ENCODE results near the gene PBX4.
"Not testable (repeated sequence)": the region's sequence is repeated elsewhere in the genome, so short reads cannot be mapped to it uniquely, and the experiment has no call there.

PBX4 gene

DNA sequence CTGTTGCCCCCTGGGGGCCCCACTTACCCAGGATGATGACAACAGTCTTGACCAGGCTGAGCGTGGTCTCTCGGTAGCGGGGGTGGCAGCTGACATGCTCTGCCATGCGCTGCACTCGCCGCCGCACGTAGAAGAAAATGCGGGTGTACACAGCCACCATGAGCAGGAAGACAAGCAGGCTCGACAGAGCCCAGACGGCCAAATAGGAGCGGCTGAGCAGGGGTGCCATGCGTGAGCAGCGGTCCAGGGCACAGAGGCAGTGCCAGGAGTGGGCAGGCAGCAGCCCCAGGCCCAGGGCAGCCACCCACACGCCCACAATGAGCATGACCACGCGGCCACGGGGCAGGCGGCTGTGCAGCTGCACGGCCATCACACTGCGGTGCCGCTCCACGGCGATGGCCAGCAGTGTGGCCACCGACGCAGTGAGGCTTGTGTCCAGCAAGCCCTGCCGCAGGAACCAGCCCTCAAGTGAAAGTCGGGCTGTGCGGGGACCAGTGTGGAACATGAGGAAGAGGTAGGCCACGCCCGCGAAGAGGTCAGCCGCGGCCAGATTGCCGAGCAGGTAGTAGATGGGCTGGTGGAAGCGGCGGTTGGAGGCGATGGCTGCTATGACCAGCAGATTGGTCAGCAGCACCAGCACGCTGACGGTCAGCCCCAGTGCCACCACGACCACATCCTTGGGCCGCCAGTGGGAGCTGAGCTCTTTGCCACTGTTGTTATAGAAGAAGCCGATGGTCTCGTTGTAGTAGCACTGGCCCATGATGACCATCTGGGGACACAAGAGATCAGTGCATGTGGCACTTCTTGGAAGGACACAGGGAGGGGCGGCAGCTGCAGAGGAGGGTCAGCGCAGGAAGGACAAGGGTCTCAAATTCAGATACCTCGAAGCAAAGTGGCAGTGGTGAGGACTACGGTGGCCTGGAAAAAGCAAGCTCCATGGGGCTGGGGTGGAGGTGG is 8.3 kb upstream of the PBX4 start:
- DNase-seq: no peak

DNA sequence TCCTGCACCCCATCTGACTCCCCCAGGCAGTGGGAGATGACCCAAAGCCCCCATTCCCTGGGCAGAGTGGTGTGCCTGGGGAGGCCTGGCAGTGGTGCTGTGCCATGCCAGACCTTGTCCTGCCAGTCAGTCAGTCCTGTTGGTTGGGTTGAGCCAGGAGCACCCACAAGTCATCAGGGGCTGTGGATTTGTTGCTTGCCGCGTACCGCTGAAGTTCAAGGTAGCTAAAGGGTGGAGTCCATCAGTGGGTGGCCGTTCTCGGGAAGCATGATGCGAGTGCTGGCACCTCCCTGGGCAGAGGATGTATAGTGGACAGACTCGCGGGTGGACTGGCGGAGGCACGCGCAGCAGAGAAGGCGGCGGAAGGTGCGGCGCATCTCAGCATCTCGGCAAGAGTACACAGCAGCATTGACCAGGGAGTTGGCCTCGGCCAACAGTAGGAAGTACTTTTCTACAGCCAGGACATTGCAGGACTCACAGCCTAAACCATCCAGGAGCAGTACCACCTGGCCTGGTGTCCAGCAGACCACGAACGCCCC is 5.6 kb upstream of the PBX4 start:
- no peak for DNase-seq

DNA sequence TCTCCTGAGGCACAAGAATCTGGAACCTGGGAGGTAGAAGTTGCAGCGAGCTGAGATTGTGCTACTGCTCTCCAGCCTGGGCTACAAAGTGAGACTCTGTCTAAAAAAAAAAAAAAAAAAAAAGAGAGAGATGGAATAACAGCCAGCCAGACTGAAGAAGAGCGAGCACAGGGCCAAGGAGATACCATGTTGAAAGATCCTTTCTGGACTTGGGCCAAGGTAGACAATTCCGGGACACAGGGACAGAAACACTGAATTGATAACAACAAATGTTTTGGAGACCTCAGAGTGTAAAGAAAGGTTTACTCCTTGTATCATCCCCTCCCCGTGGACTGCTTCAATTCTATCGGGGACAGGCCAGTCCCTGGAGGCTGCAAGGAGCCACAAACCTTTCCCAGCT is 4.9 kb upstream of the PBX4 start:
- DNase-seq: no peak

DNA sequence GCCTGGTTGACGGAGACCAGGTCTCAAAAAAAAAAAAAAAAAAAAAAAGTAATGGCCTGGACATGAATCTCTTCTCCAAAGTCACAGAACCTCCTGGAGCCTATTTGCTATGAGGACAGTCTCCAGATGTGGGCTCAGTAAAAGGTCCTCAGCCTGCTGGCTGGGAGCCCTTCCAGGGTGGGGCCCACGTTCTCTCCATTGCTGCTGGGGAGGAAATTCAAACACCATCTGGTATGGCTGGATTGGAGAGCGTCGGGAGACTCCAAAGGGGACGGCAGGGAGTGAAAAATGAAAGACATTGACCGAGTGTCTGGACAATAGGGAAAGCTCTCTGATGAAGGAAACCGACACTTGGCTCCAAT is 1.3 kb upstream of the PBX4 start:
- no peak for DNase-seq

DNA sequence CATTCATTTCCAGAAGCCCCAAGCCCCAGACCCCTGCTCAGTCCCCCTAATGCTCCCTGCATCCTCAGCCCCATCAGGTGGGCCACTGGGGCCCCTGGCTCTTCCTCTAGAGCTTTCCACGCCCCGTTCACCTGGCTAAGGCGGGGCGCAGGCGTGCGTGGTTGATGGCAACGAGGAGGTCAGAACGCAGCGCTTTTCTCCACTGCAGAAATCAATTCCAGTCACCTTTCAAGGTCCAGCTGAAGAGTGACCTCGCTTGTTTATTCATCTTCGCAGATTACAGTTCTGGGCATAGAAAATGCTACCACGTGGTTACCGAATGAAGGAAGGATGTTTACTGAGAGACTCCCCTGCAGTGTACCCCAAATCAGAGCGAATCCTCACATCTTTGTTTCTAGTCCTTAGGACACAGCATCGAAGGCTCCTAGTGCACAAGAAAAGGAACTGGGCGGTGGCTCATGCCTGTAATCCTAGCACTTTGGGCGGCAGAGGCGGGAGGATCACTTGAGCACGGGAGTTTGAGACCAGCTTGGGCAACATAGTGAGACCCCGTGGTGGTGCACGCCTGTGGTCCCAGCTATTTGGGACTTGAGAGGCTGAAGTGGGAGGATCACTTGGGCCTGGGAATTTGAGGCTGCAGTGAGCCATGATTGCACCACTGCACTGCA is 828 bp upstream of the PBX4 start:
- DNase-seq: no peak

DNA sequence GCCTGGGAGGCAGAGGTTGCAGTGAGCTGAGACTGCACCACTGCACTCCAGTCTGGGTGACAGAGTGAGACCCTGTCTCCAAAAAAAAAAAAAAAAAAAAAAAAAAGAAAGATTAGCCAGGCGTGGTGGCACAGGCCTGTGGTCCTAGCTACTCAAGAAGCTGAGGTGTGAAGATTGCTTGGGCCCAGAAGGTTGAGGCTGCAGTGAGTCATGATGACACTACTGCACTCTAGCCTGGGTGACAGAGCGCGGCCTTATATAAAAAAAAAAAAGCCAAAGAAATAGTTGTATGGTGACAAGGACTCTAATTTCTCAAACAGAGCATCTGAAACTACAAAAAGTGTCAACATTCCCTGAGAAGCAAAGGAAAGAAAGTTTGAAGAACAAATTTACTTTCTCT is 3.4 kb downstream of the PBX4 start:
- DNase-seq: peak; percentile 15

DNA sequence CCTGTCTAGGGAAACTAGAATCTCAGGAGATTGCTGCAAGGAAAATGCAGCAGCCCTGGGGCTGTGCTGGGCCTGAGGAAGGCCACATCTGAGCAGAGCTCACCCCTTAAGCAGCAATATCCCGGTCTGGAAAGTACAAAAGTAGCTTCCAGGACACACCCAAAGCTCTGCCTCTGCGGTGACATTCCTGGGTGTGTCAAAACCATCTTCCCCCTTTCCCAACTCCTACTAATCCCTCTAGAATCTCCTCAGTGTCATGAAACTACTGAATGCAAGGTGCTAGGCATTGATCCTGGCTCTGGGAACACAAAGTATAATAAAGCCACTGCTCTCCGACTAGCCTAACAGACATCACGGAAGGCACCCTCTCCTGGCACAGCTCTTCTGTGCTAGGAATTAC is 5.0 kb downstream of the PBX4 start:
- no peak for DNase-seq

DNA sequence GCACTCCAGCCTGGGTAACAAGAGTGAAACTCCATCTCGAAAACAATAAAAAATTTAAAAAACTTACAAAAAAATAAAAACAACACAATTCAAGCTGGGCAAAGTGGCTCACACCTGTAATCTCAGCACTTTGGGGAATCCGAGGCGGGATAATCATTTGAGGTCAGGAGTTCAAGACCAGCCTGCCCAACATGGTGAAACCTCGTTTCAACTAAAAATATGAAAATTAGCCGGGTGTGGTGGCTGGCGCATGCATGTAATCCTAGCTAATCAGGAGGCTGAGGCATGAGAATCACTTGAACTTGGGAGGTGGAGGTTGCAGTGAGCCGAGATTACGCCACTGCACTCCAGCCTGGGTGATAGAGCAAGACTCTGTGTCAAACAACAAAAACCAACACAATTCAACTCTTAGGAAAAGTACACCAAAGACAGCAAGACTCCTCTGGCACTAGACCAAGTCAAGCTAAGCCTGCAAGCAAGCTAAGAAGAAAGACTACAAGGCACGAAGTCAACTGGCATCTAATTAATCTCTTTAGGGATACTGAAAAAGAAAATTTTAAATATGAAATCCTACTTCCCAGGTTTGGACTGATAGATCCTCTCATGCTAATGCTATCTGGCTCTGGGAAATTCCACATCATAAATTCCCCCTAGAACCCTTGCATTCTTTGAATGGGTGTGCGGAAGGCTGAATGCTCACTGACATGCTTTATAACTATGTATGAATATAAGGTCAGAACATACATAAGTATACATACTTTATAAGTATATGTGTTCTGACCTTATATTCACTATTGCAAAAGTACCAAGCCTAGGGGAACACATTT is 7.9 kb downstream of the PBX4 start:
- no peak for DNase-seq

DNA sequence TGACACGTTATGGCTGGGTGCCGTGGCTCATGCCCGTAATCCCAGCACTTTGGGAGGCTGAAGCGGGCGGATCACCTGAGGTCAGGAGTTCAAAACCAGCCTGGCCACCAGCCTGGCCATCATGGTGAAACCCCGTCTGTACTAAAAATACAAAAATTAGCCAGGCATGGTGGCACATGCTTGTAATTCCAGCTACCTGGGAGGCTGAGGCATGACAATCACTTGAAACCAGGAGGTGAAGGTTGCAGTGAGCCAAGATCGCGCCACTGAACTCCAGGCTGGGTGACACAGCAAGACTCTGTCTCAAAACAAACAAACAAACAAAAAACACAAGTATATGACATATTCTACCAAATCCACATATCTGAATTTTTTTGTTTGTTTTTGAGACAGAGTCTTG is 11.8 kb downstream of the PBX4 start:
- DNase-seq: not testable (repeated sequence)

DNA sequence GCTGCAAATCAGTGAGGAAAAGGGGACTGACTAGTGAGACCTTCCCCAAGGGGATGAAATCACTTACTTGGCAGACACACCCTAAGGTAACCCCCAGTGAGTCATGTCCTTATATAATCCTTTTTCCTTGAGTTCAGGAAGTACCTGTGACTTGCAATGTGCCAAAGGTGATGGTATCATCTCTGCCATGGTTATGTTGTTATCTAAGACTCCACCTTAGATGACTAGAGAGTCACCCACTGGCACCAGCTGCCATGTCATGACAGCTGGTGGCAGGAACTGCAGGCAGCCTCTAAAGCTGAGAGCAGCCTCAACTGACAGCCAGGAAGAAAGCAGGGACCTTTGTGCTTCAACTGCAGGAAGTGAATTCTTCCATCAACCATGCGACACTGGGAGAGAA is 12.5 kb downstream of the PBX4 start:
- no peak for DNase-seq

DNA sequence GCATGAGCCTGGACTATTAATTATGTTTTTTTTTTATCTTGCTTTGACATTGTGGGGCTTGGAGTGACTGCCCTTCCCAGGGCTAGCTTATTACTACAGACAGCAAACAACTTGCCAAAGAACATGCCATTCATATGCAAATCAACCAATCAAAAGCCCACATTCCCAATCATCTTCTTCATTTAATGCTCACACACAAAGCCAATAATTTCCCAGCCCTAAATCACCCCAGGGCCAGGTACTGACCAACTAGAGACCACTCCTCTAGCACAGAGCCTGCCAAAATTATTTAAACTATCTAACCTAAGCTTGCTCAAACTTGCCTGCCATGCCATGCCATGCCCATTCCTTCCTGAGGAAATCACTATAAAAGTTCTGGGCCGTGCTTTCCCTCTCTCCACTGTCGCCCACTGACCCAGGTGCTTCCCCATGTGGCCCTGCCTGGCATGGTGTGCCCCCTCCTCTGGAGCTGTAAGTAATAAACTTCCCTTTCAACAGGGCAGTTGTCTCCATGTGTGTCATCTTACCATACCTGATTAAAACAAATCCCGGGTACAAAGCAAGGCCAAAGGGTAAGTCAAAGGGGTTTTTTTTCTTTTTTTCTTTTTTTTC is 15.7 kb downstream of the PBX4 start:
- no peak for DNase-seq

DNA sequence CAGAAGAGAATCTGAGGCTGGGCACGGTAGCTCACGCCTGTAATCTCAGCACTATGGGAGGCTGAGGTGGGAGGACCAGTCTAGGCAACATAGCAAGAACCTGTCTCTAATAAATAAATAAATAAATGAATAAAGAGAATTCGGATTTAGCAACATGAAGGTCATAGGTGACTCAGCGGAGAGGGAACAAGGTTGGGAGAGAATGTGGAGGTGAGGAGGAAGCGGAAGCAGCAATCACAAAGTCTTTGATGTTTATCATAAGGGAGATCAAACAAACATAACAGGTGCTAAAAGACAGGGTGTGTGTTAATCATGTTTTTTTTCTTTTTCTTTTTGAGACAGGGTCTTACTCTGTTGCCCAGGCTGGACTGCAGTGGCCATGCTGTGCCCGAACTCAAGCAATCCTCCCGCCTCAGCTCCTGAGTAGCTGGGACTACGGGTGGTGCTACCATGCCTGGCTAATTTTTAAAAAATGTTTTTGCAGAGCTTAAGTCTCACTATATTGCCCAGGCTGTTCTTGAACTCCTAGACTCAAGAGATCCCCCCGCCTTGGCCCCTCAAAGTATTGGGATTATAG is 16.3 kb downstream of the PBX4 start:
- no peak for DNase-seq

DNA sequence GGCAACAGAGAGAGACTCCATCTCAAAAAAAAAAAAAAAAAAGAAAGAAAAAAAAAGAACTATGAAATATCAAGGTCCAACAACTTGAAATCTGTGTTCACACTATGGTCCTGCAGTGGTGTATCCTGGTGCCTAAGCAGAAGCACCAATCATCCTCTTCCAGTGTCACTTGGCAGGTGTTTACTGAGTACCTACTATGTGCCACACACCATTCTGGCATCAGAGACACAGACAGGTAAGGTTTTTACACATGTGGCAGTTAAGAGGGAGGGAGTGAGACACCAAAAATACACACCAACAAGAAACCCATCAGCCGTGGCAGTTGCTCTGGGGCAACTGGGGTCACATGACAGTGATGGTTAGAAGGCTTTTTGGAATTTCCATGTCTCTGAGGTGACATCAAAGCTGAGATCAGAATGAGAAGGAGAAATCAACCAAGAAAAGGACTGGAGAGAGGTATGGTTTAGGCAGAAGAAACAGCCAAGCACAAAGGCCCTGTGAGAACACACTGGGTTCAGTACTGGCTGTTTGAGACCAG is 17.6 kb downstream of the PBX4 start:
- DNase-seq: no peak

DNA sequence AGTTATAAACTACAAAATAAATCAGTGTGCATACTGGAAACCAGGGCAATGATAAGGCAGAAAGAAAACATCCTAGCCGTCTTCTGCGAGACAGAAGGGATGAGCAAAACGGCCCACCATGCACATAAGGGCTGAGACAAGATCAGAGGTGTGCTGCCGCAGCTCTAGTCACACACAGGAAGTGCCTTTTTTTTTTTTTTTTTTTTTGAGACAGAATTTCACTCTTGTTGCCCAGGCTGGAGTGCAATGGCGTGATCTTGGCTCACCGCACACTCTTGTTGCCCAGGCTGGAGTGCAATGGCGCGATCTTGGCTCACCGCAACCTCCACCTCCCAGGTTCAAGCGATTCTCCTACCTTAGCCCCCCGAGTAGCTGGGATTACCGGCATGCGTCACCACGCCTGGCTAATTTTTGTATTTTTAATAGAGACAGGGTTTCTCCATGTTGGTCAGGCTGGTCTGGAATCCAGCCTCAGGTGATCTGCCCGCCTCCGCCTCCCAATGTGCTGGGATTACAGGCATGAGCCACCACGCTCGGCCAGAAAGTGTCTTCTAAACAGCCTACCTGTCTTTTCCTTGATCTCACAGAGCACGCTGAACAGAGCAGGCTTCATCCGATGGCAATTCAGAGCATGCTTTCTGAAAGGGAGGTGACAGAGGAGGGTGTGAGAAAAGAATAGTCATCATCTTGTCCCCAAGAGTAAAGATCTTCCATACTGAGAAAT is 19.6 kb downstream of the PBX4 start:
- not testable (repeated sequence) for DNase-seq

DNA sequence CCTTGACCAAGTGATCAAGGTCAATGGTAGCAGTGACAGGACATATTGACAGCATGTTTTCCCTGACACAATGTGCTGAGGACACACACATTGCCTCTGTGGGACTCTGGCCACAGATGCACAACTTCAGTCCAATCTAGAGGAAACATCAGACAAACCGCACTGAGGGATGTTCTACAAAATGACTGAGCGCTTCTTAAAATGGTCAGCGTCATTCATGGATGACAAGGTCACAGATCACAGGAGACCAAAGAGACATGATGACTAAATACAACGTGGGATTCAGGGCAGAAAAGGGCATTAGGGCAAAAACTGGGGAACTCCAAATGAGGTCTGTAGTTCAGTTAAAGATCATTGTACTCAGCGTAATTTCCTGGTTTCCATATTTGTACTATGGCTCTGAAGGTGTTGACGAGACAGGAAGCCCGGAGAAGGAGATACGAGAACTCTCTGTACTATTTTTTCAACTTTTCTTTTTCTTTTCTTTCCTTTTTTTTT is 20.6 kb downstream of the PBX4 start:
- no peak for DNase-seq

DNA sequence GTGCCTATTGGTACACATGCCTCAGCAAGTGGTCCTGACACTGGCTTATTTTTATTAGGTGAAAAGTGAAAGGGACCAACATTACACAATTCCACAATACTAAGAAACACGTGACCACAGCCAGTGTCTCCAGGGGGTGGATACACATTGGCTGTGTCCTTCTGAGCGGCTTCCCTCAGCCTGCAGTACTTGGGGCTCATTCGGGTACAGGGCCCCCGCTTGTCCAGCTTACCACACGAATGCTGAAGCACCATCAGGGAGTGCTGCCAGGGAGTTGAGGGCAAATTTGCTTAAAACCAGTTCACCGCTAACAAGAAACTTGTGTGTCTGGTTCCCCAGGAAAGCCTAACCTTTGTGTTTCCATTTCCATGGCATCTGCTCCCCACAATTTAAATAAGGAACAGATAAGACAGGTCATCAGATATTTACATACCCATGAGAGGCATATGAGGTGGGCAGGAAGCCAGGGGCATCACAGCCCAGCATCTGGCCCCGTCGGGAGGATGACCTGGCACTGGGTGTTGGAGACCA is 23.3 kb downstream of the PBX4 start:
- peak; percentile 34 for DNase-seq

DNA sequence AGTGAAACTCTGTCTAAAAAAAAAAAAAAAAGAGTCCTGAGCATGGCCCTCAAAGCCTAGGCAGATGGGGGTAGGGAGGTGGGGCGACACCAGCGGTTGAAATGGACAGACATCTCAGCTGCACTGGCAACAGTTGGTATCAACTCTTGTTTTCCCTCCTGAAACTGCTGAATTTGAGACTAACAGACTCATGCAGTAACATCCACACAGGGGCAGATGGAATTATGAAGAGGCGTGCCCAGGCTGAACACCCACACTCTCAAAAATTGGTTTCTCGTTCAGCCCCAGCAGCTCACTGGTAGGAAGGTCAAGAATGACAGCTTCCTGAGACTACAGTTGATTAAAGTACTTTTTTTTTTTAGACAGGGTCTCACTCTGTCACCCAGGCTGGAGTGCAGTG is 24.1 kb downstream of the PBX4 start:
- DNase-seq: no peak

DNA sequence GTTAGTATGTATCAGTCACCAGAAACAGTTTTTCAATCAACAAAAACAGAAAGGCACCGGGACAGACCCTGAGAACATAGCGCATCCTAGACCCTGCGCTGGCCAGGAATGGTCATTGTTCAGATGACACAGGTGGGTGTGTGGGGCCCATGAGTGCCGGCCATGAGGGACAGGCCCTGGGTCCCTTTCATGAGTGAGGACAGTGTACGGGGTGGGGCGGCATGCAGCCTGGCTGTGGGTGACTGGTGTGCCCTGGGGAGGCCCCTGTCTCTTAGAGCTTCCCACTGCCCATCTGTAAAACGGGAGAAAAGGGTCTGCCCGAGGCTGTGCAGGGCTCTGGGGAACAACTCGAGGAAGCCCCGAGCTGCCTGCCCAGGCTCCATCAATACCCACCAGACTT is 25.8 kb downstream of the PBX4 start:
- DNase-seq: no peak

DNA sequence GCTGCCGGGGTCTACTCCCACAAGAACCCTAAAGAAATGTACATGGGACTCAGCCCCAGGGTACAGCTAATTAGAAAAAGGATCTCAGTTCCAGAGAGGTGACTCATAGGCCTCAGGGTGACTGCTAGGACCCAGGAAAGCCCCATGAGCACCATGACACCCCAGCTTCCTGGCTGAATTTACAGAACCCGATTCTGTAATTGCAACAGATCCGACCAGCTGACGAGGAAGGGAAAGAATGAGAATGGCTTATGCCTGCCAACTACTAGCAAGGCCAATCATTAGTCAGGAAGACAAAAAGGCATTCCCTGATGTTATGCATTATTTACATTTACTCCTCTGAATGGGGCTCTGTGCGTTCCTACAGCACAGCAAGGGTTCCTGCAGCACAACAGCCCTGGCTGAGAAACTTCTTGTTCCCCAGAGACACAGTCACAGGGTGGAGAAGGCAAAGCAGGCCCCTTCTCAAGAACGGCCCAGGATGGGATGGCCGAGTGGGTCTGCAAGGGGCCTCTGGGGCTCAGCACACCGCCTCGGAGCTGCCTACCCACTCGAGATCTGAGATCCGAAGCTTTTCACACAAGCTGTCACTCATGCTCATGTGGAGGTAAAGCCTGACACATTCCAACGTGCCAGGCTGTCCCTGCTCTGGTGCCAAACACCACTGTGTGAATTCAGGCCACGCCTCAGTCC is 27.2 kb downstream of the PBX4 start:
- DNase-seq: peak; percentile 98

DNA sequence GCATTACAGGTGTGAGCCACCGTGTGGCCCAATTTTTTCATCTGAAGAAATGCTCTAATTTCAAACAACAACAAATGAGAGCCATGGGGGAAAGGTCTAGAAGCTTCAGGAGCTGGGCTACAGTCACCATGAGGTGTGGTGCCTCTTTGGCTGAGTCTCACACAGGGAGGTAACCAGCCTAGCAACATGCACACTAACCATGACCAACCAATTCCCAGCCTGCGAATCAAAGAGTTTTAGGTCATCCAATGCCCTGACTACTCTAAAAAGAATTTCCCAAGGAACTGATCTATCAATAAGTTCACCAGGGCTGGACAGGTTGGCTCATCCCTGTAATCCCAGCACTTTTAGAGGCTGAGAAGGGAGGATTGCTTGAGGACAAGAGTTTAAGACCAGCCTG is 29.9 kb downstream of the PBX4 start:
- peak; percentile 44 for DNase-seq
